ENCODE results near the gene CTPS1. TPM values are rescaled to one million over a fixed set of nuclear protein-coding genes. Genes with fewer than 3 reads are reported as not detected.

Gene CTPS1
- total RNA-seq, 1 donor from 2014 or later = 43.0 TPM

DNA sequence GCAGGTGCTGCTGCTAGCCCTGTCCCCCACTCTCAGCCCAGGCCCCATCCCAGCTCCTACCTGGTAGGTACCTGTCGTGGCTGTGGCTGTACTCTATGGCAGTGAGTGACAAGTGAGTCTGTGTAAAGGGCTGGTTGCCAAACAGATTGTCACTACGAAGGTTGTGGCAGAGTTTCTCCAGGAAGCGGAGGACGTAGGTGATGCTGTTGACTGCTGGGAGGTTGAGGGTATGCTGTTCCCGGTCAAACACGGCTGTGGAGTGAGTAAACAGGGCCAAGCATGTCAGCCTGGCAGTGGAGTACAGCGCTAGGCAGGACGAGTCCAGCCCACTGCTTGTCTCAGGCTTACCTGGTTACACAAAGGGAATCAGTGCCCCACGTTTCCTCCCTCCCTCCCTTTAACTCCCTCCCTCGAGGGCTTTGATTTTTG, 66.9 kb downstream of the CTPS1 start:
- Mint-ChIP-seq H3K36me3 (ENCODE audit: low read depth) (peaks cover 66% of the 10 kb centered on the region), H3K9me3 (no peaks in the 10 kb centered on the region), H3K4me3 (no peak overlapping the region), H3K27me3 (no peaks in the 10 kb centered on the region), H3K27ac (no peak overlapping the region), H3K4me1 (peaks cover 3% of the 10 kb centered on the region)
- TF ChIP-seq, protein P1, sequence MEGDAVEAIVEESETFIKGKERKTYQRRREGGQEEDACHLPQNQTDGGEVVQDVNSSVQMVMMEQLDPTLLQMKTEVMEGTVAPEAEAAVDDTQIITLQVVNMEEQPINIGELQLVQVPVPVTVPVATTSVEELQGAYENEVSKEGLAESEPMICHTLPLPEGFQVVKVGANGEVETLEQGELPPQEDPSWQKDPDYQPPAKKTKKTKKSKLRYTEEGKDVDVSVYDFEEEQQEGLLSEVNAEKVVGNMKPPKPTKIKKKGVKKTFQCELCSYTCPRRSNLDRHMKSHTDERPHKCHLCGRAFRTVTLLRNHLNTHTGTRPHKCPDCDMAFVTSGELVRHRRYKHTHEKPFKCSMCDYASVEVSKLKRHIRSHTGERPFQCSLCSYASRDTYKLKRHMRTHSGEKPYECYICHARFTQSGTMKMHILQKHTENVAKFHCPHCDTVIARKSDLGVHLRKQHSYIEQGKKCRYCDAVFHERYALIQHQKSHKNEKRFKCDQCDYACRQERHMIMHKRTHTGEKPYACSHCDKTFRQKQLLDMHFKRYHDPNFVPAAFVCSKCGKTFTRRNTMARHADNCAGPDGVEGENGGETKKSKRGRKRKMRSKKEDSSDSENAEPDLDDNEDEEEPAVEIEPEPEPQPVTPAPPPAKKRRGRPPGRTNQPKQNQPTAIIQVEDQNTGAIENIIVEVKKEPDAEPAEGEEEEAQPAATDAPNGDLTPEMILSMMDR (IDR thresholded peaks at IDR 0.05) = no peak
- ATAC-seq (ENCODE audit: low read depth) (no peak), DNase-seq (no peak)
- POLR2A ChIA-PET = no interaction called here
- intact Hi-C loops (cut with micrococcal nuclease) = no loop called here
- CTCF ChIA-PET = no interaction called here

DNA sequence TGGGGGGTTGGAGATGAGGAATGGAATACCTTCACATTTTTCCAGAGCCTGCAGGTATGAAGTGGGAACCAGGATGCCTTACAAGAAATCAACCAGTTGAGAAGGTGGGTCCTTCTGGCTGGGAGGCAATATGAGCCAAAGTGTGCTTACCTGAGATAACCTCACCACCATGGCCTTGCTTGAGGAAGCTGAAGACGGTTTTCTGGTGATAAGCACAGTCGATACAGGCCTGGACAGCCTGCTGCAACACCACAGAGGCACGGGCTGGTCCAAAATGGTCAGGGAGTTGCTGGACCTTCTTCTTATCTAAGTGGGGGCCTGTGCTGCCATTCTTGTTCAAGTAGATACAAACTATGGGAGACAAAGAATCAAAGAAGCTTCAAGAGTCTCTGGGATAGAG, 69.0 kb downstream of the CTPS1 start:
- Mint-ChIP-seq H3K36me3 (ENCODE audit: low read depth) (peaks cover 64% of the 10 kb centered on the region), H3K9me3 (no peaks in the 10 kb centered on the region), H3K27ac (no peak overlapping the region), H3K4me3 (no peak overlapping the region), H3K4me1 (peaks cover 6% of the 10 kb centered on the region), H3K27me3 (no peaks in the 10 kb centered on the region)
- ATAC-seq (ENCODE audit: low read depth) (no peak), DNase-seq (no peak)
- ChIA-PET POLR2A (no interaction called here), CTCF (no interaction called here)
- intact Hi-C loops (cut with micrococcal nuclease) = no loop called here
- TF ChIP-seq, protein P1 (IDR thresholded peaks at IDR 0.05) = no peak

DNA sequence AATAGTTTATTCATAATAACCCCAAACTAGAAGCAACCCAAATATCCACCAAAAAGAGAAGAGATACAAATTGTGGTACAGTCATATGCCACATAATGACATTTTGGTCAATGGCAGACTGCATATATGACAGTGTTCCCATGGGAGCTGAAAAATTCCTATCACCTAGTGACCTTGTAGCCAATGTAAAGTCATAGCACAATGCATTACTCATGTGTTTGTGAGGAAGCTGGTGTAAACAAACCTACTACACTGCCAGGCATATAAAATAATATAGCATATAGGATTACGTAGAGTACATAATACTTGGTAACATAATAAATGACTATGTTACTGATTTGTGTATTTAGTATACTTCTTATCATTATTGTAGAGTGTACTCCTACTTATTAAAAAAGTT, 71.5 kb downstream of the CTPS1 start:
- peaks cover 61% of the 10 kb centered on the region for H3K36me3 Mint-ChIP-seq (ENCODE audit: low read depth)
- intact Hi-C loops (cut with micrococcal nuclease) = no loop called here
- DNase-seq = no peak
- TF ChIP-seq, protein P1 (IDR thresholded peaks at IDR 0.05) = no peak
- ChIA-PET POLR2A (no interaction called here), CTCF (no interaction called here)
- ATAC-seq (ENCODE audit: low read depth) = no peak
- H3K4me1 Mint-ChIP-seq = peaks cover 7% of the 10 kb centered on the region
- H3K27me3 Mint-ChIP-seq = no peaks in the 10 kb centered on the region
- H3K9me3 Mint-ChIP-seq = no peaks in the 10 kb centered on the region
- H3K27ac Mint-ChIP-seq = no peak overlapping the region
- H3K4me3 Mint-ChIP-seq = no peak overlapping the region

DNA sequence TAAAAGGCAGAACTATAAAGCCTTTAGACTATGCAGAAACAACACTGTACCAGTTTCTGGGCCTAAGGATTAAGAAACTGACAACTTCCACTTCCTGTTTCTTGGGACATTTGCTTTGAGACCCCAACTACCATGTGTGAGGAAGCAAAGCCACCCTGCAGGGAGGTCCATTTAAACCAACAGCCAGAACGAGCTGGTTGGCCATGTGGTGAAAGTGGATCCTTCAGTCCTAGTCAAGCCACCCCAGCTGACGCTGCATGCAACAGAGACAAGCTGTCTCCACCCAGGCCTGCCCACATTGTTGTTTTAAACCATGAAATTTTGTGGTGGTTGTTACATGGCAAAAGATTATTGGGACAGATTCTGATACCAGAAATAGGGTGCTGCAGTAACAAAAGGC, 73.8 kb downstream of the CTPS1 start:
- TF ChIP-seq, protein P1 (IDR thresholded peaks at IDR 0.05) = no peak
- intact Hi-C loops (cut with micrococcal nuclease) = no loop called here
- H3K4me1 Mint-ChIP-seq = peaks cover 7% of the 10 kb centered on the region
- H3K27ac Mint-ChIP-seq = no peak overlapping the region
- DNase-seq (no peak), ATAC-seq (ENCODE audit: low read depth) (peak; percentile 25)
- H3K9me3 Mint-ChIP-seq = no peaks in the 10 kb centered on the region
- no peak overlapping the region for H3K4me3 Mint-ChIP-seq
- ChIA-PET POLR2A (no interaction called here), CTCF (interaction anchor here (0.7 kb wide), 1 partner anchor 216 kb away, joined by 4 read pairs; no protein-coding TSS in a partner anchor)
- peaks cover 56% of the 10 kb centered on the region for H3K36me3 Mint-ChIP-seq (ENCODE audit: low read depth)
- no peaks in the 10 kb centered on the region for H3K27me3 Mint-ChIP-seq

DNA sequence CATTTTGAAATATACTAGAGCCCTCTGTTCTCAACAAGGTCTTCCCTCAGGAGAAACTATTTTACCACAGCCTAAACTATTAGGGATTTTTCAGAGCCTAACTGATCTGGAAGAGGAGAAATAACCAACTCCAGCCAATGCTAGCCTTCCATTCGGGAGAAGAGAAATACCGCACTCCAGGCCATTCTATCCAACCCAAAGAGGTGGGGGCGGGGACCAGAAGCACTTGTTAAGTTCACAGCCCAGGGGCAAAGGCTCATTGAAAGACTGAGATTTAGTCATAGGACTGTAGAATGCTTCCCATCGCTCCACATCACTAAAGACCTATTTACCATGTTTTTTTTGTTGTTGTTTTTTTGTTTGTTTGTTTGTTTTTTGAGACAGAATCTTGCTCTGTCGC, 77.4 kb downstream of the CTPS1 start:
- H3K9me3 Mint-ChIP-seq = peaks cover 6% of the 10 kb centered on the region
- ATAC-seq (ENCODE audit: low read depth) (no peak), DNase-seq (no peak)
- ChIA-PET CTCF (no interaction called here), POLR2A (no interaction called here)
- H3K4me1 Mint-ChIP-seq = peaks cover 7% of the 10 kb centered on the region
- intact Hi-C loops (cut with micrococcal nuclease) = no loop called here
- H3K27me3 Mint-ChIP-seq = no peaks in the 10 kb centered on the region
- H3K4me3 Mint-ChIP-seq = no peak overlapping the region
- TF ChIP-seq, protein P1 (IDR thresholded peaks at IDR 0.05) = no peak
- H3K36me3 Mint-ChIP-seq (ENCODE audit: low read depth) = peaks cover 66% of the 10 kb centered on the region
- H3K27ac Mint-ChIP-seq = no peak overlapping the region

Other genes with a start within 250 kb of the CTPS1 start
- 0.20 and 0.27 TPM in 2 replicates for gene KCNQ4, start 195.9 kb upstream of the CTPS1 start, total RNA-seq
- 0.54 and 0.98 TPM in 2 replicates for gene CITED4, start 117.3 kb upstream of the CTPS1 start, total RNA-seq
- gene SLFNL1, start 42.0 kb downstream of the CTPS1 start, total RNA-seq = 0.39 and 0.47 TPM in 2 replicates

Measured in activated B cell treated with CpG ODN at 0.5 μM for 24 hours (primary cell).